H1 (cell line): Measurements from ENCODE around the gene ILF3. TPM values are rescaled to one million over a fixed set of nuclear protein-coding genes. Genes with fewer than 3 reads are reported as not detected.
A peak's percentile ranks its signal among the peaks of the same experiment; 100 is the strongest.

Source experiments
- ASH2L ChIP-seq: fragments of 200-600, 300-600 bp; sonication (generic); IDR thresholded peaks from one replicate; pipeline ENCODE4 v1.7.1; 2017; ENCODE audit warnings: low read length
- CHD7 ChIP-seq: fragments of 300-600 bp; sonication (generic); IDR thresholded peaks from 2 replicates; pipeline ENCODE4 v1.7.1; 2012; ENCODE audit warnings: low read length, moderate library complexity, mild to moderate bottlenecking, inconsistent platforms; ENCODE audit not compliant: insufficient replicate concordance
- FOSL1 ChIP-seq: IDR thresholded peaks from 2 replicates; pipeline ENCODE4 v1.6.1; 2011; ENCODE audit warnings: mild to moderate bottlenecking, low read depth, low read length, moderate library complexity; ENCODE audit not compliant: insufficient read depth
- HDAC6 ChIP-seq: IDR thresholded peaks from one replicate; pipeline ENCODE4 v1.7.1; 2012; ENCODE audit warnings: low read depth, mild to moderate bottlenecking, inconsistent platforms, low read length, moderate library complexity
- JUND ChIP-seq: IDR thresholded peaks from 2 replicates; pipeline ENCODE4 v1.6.1; 2011; ENCODE audit warnings: mild to moderate bottlenecking, improper control_type of control experiment, low read length
- KDM1A ChIP-seq: fragments of 200-600, 300-600 bp; sonication (generic); IDR thresholded peaks from 2 replicates; pipeline ENCODE4 v1.7.1; 2016; ENCODE audit warnings: mild to moderate bottlenecking, low read length, borderline replicate concordance
- SP2 ChIP-seq: IDR thresholded peaks from 2 replicates; pipeline ENCODE4 v1.6.1; 2012; ENCODE audit warnings: mild to moderate bottlenecking, low read length, inconsistent platforms
- TCF12 ChIP-seq: IDR thresholded peaks from 2 replicates; pipeline ENCODE4 v1.6.1; 2011; ENCODE audit warnings: low read depth, mild to moderate bottlenecking, low read length
- TEAD4 ChIP-seq: IDR thresholded peaks from 2 replicates; pipeline ENCODE4 v1.6.1; 2012; ENCODE audit warnings: low read depth, low read length, inconsistent platforms, mixed read lengths
- polyA plus RNA-seq, 7 experiments: library from polyadenylated mRNA; depleted of rRNA in 3 of 7; stranded (reverse) in 5 of 7; unstranded in 2 of 7; fragments of >200 nt in 5 of 7; fragments of 200-250 nt in 2 of 7; gene quantifications; 1 replicate in 5 of 7; 2 replicates in 1 of 7; 4 replicates in 1 of 7; pipeline versions ENCODE4 v1.2.1 to v1.2.3, GENCODE V29; 2011 to 2013; ENCODE audit warnings: missing spikeins in 2 of 7, mixed read lengths in 2 of 7
- total RNA-seq: library from RNA; stranded (reverse); fragmentation: NEBNext Ultra II Directional; extraction: Animal tissue kit (Norgen Biotek cat#: 25700); gene quantifications from 2 replicates; pipeline ENCODE4 v1.2.1, GENCODE V29; 2021

ILF3 gene
- total and polyA plus RNA-seq, 2 of the 8 experiments (the other 6 are each of a cell fraction or from before 2014, with no cell fraction given) = 291 to 695 TPM

- TF ChIP-seq CHD7 = no peak
- no peak for TF ChIP-seq HDAC6
- no peak for TF ChIP-seq KDM1A
- TF ChIP-seq SP2 = no peak
- 0 out of 2 replicates have a peak, but pooled peaks have one; percentile 36 for TF ChIP-seq JUND
- TF ChIP-seq FOSL1 = no peak
- no peak for TF ChIP-seq ASH2L
- TF ChIP-seq TEAD4 = no peak
- no peak for TF ChIP-seq TCF12
Observed at GRCh38 chr19:10717054-10717355, 62.9 kb downstream of the ILF3 start (continued).
